Activated gamma-delta T cell treated with anti-CD3 and anti-CD28 coated beads, Interleukin-2, amount 50 U/mL, for 16 hours (primary cell): ENCODE results near the gene FABP6.

Source experiments
- DNase-seq: peaks from one replicate; pipeline ENCODE4 v3.0.0-alpha.2; 2020; ENCODE audit warnings: low read depth

The FABP6 gene

DNA sequence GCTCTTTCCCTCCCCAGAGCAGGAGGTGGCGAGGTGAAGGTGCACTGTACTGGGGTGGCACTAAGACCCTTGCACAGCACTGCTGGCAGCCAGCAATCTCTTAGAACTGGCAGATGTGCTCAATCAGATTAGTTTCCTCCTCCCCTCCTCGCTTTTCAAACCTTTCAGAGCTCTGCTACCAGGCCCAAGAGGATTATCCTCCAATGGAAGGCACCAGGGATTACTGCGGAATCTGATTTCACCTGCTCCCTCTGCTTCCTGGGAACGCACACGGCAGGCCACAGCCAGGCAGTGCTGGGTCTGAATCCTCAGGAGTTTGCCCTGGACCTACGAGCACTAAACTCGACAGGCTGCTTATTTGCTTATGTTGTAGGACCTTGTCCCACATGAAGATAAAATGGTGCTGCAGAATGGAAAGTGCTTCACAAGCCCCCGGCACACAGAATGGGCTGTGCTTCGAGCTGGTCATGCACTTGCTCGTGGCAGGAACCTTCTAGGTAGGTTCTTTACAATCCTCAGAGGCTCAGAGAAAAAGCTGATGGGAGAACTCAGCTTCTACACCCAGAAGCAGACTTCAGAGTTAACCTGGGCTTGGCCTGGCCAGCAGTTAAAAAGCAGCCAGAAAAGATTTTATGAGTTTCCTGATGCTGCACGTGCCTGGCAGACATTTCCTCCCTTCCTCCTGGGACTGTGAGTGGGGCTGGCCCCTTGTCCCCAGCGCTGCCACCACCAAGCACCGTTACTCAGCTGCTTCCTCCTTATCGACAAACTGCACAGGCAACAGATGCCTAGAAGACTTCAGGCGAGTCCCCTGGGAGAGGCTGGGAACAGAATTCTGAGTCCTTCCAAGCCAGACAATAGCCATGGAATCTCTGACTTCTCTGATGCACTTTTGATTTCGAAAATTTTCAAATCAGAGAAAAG, 33.1 kb downstream of the FABP6 start:
- DNase-seq, result no peak

GRCh38 chr5:160263326-160263855, 34.1 kb downstream of the FABP6 start:
- no peak for DNase-seq

GRCh38 chr5:160266044-160266443, 36.7 kb downstream of the FABP6 start:
- no peak for DNase-seq

DNA sequence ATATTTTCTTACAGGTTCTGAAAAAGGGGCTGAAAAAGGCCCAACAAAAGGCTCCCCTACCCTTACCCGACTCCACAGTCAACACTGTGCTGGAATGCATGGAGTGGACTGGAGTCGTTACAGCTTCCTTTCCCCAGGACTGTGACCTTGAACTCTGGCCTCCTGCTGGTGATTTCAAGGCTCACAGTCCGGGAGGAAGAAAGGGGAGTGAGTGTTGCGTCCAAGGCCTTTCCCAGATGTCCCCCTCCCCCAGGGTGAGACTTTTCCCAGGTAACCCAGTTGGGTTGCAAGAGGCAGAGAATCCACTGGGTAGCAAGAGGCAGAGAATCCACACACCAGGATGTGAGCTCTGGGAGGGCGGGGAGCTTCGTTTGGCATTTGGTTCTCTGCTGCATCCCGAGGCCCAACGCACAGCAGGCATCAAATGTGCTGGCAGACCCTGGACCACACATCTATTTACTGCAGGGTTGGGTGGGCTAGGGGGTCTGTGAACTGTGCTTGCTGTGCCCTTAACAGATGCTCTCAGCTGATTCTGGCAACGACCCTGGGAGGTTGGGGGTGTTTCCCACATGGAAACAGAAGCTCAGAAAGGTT, 37.5 kb downstream of the FABP6 start:
- no peak for DNase-seq

DNA sequence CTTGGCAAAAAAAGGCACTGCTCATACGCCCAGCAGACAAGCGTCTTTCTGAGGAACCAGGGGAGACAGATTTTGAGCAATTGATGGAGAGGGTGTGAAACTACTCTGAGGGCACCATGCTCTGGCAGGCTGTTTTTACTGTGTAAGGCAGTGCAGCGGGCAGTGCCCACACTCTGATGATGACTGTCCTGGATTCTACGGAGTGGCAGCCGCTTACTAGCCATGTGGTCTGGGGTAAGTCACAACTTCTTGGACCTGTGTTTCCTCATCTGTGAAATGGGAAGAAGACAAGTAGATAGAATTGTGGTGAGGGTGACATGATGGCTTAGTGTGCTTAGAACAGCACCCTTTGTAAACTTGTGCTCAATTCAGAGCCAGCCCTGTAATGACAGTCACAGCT, 38.8 kb downstream of the FABP6 start:
- DNase-seq, result no peak

DNA sequence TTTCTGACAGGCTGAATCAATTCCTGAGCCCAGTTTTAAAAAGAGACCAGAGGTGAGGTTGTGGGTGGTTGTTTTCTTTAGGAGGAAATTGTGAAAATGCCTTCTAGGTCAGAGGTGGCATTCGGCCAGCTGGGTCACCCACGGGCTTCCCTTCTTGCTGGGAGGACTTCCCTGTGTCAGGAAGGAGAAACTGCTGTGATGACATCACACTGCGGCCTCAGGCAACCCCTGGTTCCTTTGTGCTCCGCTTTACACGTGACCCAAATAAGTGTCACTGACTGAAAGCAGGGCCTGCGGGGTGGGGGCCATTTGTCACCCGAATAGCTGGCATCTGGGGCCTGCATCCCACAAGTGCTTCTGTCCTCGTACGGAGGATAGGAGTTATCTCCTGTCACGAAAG, 39.7 kb downstream of the FABP6 start:
- no peak for DNase-seq

DNA sequence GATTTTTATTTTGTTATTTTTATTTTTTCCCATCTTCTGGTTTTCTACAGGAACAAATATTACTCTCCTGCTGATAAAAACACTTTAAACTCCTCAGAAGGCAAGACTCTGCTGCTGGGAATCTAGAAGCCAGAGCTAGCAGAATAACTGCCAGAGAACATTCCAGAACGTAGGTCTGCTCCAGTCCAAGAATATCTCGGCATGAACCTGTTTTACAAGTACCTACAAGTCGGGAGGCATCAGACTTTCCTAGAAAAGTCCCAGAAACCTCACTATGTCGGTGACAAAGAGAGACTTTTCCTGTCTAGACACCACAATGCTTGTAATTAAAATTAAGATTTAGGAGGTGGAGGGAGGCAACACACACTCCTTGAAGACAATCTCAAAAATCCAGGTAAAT, 41.4 kb downstream of the FABP6 start:
- DNase-seq, result no peak

- no peak for DNase-seq
Measured at GRCh38 chr5:160271396-160271795, 42.1 kb downstream of the FABP6 start.

GRCh38 chr5:160271836-160272235, 42.5 kb downstream of the FABP6 start:
- no peak for DNase-seq

DNA sequence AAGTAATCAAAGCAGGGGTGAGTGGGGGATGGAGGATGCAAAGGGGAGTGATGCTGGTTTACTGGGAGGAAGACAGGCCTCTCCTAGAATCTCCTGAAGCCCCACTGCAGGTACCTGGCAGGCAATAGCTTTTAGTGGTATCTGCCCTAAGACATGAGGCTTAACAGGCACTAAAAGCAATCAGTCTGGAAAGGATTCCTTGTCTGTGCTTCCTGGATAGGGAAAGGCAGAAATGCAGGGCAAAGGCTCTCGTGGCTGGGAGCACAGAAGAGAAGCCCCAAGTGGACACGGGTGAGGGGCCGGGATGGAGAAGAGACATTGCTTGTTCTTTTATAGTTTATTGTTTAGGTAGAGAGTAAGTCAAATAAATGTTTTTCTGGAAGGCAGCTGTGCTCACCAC, 43.0 kb downstream of the FABP6 start:
- no peak for DNase-seq

DNA sequence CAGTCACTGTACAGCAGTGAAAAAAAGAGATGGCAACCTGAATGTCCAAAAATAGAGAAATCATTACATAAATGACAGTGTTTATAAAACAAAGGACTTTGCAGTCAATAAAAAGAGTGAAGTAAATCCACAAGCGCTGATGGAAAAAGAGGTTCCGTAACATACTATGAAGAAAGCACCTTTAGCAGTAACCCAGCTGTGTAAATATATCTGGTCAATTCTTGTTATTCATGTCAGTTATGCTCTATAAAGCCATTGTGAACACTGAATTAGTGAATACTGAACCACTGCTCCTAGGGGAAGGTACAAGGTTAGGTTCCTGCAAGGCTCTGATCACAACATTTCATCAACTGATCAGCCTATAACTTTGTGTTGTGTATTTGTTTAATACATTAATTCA, 43.6 kb downstream of the FABP6 start:
- no peak for DNase-seq

DNA sequence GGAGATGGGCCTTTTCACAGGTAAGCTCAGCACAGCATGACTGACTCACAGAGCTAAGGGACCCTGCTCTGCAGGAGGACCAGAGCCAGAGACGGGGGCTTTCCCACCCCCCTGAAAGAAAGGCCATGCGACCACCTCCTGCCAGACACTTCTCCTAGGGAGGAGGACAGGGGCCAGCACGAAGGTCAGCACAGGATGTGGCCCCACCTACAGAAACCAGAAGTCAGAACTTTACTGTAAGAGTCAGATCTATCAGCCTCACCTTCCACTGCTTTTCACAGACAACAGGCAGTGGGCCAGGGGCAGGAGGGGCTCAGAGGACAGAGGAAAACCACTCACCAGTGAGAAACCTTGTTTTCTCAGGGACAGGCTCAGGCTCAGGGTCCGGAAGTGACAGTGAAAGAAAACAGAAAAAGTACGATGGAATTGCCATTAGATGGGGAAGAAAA, 45.2 kb downstream of the FABP6 start:
- no peak for DNase-seq

GRCh38 chr5:160278343-160278742, 49.0 kb downstream of the FABP6 start:
- no peak for DNase-seq

DNA sequence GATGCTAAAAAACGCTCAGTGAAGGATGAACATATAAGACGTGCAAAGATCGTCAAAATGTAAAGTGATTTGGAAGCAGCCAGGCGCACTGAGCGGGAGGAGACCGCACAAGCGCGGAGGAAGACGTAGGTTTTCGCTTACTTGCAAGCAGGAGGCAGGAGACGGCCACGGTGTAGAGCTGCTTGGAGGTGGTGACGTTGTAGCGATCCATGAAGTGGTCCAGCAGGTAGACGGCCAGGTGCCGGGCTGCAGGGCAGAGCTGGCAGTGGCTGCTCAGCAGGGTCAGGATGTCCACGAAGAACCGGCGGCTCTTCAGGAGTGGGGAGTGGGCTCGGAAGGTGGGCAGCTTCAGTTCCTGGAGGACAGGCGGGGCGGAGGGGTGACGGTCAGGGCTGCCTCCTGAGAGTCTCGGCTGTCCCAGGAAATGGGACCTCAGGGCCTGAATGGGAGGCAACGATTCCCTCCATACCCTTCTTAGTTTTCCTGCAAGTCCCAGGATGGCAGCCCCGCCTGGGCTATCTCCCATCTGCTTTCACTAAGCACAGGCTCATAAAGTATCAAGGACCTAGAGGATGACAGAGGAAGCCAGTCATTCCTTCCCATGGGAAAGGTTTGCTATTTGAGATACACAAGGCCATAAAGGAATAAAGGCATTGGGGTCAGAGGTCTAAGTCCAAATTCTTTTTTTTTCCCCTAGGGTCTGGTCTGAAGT, 51.2 kb downstream of the FABP6 start:
- no peak for DNase-seq

- DNase-seq, result no peak
Measured at GRCh38 chr5:160281275-160281674, 52.0 kb downstream of the FABP6 start.

GRCh38 chr5:160284291-160284873, 55.1 kb downstream of the FABP6 start:
- no peak for DNase-seq

GRCh38 chr5:160285316-160285715, 56.0 kb downstream of the FABP6 start:
- no peak for DNase-seq

DNA sequence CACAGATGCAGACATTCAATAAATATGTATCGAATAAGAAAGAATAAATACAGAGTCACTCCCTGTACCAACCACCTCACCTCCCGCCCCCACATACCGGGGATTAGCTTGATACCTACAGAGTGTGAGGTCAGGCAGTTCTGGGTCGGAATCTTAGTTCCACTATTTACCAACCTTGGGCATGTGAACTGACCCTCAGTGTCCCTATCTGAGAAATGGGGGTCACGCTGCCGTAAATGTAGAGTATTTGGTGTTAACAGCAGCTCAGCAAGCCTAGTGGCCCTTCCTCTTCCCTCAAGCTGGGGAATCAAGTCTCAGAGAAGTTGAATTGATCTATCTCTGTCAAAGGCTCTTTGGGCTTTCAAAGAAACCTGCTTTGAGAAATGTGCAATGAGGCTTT, 57.6 kb downstream of the FABP6 start:
- DNase-seq, result no peak

DNA sequence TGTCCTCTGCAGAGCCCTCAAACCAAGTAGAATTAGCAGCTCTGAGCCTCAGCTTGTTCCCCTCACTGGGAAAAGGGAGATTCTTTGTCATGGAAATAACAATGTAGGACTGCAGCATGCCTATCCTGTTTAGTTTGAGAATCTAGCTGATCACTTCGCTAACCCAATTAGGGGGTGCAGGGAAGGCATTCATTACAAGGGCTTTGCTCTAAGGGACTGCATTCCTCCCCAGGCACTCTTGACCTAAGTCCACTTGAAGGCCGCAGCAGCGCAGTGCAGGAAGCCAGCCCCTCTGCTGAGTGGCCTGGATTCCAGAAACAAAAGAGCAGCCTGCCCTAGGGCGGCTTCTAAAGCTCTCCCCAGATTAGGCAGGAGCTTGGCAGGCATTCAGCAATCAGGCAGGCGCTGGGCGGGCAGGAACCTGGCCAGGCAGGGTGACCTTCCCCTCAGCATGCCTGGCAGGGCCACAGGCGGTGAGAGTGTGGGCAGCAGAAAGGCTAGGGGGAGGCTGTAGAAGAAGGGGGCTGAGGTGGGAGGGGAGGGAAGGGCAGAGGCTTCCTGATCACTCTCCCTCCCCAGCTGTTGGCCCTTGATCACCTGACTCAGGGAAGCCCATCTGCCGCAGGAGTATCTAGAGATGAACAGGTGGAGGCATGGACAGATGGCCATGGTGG, 58.2 kb downstream of the FABP6 start:
- no peak for DNase-seq
